ENCODE data around the gene WDFY1.
"Not testable (repeated sequence)": the region's sequence is repeated elsewhere in the genome, so short reads cannot be mapped to it uniquely, and the experiment has no call there.

WDFY1 gene

DNA sequence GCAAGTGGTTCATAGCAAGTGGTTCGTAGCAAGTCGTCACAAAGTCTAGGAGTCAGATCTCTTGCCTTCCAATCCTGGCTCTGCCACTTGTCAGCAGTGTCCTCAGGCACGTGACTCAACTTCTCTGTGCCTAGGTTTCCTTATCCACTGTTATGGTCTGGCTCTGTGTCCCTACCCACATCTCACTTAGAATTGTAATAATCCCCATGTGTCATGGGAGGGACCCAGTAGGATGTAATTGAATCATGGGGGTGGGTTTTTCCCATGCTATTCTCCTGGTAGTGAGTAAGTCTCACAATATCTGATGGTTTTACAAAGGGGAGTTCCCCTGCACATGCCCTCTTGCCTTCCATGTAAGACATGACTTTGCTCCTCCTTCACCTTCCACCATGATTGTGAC lies 55.9 kb downstream of the WDFY1 start:
- DNase-seq = peak; percentile 9

DNA sequence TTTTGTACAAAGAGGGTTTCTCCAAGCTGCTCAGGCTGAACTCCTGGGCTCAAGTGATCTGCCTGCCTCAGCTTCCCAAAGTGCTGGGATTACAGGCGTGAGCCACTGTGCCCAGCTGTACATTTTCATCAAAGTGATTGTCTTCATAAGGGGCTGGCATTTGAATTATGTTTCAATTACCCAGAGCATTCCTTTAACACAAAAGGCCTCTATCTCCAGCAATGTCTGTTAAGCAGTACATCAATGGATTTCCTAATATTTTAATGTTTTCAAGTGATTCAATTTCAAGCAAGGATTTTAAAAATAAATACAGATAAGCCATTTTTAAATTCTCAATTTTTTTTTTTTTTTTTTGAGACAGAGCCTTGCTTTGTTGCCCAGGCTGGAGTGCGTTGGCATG lies 56.9 kb downstream of the WDFY1 start:
- DNase-seq = no peak

DNA sequence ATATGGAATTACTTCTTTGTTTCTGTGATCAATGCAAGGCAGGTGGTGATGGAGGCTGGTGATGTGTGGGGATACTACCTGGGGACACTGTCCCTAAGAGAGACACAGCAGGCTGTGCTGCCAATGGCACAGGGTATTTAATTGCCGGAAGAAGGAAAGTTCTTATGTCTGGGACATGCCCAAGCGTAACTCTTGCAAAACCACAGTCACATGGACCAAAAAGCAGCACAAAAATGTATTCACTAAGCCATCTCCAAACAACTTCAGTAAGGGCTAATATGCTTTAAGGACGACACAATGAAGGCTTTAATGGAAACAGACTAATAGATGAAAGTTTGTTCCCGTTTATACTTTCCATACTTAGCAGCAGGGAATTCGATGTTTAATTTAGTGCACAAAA lies 58.0 kb downstream of the WDFY1 start:
- DNase-seq = no peak

DNA sequence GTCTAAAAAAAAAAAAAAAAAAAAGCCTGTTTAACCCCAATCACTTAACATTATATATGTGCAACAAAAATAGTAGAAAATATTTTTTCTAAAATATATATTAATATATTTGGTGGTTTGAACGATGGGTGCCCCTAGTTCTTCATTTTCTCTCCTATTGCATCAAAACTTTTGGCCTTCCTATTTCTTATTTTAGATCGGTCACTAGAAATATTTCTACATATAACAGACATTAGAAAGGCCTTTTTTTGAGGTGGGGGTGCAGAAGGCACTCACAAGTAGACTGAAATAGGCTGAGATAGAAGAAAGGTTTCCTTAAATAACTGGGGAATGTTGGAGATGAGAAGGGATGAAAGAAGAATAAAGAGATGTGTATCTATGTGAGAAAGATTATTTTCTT lies 58.4 kb downstream of the WDFY1 start:
- no peak for DNase-seq

DNA sequence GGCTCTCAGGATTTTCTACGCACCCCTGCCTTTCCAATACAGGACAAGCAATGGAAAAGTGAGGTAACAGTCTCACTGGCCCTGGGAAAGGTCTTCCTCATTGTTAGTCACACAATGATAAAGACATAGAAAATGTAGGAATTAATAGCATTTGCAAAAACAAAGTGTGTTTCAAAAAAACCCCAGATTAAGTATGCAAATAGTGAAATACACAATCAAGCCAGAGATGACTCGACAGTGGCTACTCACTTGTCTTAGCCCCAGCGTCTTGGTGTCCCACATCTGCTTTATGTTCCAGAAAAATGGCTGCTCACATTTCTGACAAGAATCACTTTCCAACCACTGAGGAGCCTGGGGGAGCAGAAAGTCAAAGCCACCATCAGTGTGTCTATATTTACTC lies 60.7 kb downstream of the WDFY1 start:
- DNase-seq = peak; percentile 19

DNA sequence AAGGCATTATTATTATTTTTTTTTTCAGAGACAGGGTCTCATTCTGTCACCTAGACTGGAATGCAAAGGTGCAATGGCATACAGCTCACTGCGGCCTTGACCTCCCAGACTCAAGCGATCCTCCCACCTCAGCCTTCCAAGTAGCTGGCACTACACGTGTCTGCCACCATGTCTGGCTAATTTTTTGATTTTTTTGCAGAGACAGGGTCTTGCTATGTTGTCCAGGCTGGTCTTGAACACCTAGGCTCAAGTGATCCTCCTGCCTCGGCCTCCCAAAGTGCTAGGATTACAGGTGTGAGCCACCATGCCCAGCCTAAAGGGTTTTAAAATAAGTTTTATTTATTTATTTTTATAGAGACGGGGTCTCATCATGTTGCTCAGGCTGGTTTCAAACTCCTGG lies 62.4 kb downstream of the WDFY1 start:
- no peak for DNase-seq

DNA sequence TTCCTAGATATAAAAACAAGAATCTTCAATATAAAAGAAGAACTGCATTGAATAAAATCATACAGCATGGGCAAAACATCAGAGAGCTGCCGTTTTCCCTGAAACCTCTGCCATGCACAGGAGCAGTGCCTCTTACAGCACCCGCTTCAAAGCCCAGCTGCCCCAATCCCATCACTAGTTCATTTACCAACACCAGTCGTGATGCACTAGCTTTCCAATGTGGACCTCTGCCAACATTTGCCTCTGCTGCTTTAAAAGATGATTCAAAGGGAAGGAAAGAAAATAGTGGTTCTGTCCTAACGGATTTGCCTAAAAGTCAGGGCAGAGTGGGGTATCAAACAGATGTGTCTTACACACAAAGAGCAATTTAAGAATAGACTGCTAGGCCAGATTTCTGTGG lies 64.3 kb downstream of the WDFY1 start:
- no peak for DNase-seq

DNA sequence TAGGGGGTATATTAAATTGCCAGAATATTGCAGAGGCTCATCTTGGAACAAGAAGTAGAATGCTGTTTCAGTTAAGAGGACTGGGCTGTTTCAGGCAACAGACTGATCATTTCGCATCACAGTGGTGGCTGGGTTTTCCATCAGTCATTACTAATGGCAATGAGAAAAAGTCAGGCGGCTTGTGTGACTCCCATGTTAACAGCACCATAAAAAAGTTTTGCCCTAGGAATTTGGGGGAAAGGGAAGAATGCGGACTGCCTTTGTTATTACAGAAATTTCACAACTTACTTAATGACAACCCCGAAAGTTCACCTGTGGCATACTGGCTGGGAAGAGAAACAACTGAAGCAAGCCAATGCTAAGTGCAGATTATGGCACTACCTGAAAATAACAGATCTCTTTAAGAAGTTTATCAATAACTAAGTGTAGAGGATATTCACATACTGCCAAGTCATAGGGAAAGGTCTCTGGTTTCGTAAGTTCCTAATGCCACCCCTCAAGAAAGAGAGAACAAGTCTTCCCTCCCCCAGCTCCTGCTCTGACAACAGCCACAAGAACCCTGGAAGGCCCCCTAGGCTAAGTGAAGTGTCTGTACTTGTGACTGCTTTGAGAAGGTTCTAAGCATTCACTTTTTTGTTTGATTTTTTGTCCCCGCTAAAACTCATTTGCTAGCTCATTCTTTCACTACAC lies 67.3 kb downstream of the WDFY1 start:
- no peak for DNase-seq

DNA sequence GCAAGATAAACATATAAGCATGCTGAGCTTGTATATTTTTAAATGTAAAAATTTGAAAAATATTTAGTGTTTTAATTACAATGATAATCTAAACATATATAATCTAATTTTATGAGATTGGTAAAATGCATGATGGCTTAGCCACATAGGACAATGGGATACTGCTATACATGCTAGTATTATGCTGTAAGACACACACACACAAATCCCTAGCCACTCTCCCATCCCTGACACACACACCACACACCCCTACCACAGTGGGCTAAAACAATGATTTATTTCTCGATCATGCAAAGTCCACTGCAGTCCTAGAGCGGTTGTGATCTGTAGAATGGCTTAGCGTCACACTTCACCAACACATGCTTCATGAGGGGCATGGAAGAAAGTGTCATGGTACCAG lies 71.5 kb downstream of the WDFY1 start:
- DNase-seq = no peak

DNA sequence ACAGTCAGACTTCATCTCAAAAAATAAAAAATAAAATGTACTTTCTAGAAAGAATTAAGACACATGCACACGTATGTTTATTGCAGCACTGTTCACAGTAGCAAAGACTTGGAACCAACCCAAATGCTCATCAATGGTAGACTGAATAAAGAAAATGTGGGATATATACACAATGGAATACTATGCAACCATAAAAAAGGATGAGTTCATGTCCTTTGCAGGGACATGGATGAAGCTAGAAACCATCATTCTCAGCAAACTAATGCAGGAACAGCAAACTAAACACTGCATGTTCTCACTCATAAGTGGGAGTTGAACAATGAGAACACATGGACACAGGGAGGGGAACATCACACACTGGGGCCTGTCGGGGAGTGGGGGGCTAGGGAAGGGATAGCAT lies 72.4 kb downstream of the WDFY1 start:
- DNase-seq = not testable (repeated sequence)

DNA sequence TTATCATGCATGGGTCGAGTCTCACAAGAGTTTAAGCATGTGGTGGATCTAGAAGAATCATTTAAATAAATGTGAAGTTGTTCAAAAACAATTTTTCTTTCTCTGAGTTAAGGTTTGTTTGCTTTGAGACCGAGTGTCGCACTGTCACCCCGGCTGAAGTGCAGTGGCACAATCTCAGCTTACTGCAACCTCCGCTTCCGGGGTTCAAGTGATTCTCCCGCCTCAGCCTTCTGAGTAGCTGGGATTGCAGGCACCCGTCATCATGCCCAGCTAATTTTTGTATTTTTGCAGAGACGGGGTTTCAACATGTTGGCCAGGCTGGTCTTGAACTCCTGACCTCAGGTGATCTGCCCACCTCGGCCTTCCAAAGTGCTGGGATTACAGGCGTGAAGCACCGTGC lies 73.5 kb downstream of the WDFY1 start:
- DNase-seq = not testable (repeated sequence)

DNA sequence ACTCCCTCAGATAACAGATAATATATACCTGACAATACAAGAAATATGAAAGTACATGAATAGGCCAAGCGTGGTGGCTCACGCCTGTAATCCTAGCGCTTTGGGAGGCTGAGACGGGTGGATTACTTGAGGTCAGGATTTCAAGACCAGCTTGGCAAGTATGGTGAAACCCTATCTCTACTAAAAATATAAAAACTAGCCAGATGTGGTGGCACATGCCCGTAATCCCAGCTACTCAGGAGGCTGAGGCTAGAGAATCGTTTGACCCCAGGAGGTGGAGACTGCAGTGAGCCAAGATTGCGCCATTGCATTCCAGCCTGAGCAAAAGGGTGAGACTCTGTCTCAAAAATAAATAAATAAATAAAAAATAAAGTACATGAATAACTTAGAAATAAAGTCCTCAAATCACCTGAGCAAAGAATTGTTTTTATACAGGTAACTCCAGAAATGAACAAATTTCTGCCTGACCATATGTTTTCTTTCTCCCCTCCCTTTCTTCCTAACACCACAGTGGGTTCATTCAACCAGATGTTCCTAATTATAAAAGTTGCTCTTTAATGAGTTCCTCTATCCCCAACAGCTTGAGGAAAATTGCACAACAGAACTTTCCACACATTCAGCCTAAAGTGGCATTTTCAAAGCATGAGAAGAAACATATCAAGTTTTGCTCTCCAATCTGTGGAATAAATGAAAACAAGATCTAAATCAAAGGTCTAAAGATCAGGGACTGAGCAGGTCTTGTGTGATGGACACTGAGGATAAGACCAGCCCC lies 74.1 kb downstream of the WDFY1 start:
- no peak for DNase-seq

DNA sequence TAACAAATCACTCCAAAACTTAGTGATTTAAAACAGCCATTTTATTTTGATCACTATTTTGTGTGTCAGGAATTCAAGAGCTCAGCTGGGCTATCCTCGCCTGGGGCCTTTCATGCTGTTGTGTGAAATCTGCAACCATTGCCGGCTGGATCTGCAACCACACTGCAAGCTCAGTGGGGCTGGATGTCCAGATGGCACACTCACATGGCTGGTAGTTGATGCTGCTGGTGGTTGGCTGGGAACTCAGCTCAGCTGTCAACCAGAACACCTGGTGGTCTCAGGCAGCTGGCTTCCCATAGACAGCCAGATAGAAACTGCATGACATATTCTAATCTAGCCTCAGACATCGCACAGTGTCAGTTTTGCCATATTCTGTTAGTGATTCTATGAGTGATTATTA lies 77.1 kb downstream of the WDFY1 start:
- no peak for DNase-seq

DNA sequence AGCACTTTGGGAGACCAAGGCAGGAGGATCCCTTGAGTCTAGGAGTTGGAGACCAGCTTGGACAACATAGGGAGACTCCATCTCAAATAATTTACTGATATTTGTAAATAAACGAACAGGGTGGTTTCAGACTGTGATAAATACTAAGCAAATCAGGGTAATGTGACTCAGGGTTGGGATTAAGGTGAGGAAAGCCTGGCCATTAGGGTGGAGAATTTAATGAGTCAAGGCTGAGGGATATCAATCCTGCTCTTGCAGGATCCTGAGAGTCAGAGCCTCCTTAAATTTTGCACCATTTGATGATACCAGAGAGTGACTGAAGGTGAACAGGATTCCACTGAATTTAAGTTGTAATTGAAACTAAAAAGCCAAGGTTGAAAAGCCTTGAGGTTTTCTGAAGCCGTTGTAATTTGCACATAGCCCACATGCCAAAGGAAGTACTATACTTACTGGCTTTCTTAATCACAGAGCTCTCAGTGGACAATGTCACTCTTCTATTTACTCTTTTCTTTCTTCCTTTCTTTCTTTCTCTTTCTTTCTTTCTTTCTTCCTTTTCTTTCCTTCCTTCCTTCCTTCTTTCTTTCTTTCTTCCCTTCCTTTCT lies 79.1 kb downstream of the WDFY1 start:
- no peak for DNase-seq

DNA sequence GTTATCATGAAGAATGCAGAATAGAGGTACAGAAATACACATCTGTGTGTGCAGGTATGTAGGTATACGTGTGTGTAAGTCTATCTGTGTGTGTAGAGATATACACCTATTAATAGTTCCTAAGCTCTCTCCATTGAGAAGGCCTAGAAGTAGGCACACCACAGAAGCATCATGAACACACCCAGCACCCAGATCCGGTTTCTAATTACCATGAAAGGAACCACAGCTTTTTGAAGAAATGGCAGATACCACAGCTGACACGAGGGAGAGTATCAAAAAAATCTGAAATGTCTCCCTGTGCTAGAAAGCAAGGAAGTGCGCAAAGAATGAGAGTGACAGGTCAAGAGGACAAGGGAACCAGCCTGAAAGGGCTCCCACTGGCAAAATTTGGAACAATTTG lies 80.0 kb downstream of the WDFY1 start:
- DNase-seq = no peak

DNA sequence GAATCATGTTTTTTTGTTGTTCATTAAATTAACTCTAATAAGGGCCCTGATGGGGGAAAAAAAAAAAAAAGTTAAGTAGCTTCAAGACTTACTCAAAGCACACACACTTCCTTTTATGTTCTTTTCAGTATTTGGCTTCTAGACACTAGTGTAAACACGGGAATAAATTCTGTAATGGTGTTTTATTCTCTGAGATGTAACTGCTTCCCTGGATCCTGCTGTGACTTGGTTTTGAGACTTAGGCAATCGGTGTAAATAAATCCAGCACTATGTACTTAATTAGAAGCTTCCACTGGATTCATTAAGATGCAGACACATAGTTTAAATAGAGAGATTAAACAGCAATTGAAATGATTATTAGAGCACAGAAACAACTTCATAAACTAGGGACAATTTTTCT lies 81.6 kb downstream of the WDFY1 start:
- DNase-seq = no peak

DNA sequence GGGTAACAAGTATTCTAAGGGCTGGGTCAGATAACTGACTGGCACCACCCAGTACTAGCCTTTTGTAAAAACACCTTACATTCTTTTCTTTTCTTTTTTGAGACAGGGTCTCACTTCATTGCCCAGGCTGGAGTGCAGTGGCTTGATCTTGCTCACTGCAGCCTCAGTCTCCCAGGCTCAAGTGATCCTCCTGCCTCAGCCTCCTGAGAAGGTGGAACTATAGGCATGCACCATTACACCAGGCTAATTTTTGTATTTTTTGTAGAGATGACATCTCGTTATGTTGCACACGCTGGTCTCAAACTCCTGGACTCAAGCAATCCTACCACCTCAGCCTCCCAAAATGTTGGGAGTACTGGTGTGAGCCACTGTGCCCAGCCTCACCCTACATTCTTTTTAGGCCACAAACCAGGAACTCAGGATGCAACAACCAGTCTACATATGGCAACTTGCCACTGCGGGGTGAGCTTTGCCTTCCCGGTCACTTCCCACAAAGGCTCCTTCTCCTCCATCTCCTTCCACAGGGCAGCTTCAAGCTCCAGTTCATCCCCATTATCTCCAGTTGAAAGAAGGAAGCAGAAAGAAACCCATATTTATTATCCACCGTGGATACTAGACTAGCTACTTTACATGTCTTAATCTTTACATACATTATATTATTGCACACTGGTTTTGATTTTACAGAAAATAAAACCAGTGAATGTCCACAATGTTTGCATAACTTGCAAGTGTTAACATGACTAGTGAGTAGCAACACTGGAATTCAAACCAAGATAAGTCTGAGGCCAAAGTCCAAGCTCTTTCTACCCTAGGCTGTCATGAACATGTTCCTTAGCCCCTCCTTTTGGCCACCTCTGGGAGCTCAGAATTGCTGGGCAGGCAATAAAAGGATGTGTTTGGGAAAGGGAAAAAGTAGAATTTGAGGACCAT lies 84.1 kb downstream of the WDFY1 start:
- no peak for DNase-seq

DNA sequence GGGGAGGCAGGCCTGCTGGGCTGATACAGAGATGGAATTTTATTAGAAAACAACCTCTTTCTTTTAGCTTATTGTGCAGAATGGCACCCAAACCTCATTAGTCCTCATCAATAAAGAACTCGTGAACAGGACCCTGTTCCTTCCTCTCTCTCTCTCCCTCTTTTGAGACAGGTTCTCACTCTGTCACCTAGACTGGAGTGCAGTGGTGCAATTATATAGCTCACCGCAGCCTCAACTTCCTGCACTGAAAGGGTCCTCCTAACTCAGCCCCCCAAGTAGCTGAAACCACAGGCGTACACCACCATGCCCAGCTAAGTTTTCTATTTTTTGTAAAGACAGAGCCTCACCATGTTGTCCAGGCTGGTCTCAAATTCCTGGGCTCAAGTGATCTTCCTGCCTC lies 86.1 kb downstream of the WDFY1 start:
- DNase-seq = no peak

DNA sequence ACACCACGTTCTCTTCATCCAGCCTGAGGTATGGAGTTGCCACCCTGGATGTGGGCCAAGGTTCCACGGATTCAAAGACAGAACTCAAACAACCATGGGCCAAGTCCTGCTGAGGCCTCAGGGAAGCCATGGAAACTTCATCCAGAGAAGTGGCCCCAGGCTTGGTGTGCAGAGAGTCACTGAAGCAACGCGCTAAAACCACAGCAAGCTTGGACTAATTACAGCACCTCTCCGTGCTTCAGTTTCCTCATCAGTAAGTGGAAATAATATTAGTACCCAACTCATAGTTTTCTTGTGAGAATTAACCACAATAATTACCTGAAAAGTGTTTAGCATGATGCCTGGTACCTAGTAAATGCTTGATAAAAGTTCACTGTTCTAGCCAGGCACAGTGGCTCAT lies 88.6 kb downstream of the WDFY1 start:
- no peak for DNase-seq

DNA sequence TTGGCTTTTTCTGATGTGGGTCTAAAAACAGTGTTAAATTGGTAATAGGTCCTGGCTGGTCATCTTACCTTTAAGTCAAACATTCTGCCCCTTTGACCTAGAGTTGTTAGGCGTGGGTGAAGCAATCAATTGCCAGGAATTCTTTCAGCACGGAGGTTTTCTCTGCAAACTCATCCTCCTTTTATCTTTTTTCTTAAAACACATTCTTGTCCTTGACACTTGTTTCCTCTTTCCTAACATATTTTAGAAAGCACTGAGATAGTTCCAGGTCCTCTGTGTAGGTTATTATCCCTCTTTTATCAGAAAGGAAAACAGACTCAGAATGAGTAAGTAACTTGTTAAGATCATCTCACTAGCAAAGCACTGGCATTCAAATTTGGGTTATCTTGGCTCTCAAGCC lies 89.1 kb downstream of the WDFY1 start:
- DNase-seq = no peak

DNA sequence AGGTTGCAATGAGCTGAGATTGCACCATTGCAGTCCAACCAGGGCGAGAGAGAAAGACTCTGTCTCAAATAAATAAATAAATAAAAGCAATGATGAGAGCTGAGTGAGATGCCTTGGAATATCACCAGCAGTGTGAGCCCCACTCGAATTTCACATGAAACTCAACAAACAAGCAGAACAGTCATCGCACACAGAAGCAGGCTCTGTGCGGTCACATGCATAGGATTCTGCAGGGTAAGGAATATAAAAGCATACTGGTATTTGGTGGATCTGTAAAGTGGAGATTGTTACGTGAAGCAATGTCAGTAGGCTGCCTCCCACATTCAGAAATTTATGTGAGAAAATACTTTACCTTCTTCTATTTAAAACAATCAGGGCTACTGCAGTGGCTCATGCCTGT lies 89.7 kb downstream of the WDFY1 start:
- DNase-seq = no peak

DNA sequence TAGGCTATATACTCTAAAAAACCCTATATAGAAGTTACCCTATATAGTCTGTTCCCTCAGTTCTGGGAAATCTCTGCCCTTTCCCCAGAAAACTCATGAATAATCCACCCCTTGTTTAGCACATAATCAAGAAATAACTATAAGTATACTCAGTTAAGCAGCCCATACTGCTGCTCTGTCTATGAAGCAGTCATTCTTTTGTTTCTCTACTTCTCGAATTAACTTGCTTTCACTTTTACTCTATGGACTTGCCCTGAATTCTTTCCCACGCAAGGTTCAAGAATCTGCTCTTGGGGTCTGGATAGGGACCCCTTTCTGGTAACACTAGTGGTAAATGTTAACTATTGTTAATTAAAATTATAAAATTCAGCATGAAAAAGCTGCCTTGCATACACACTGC lies 90.4 kb downstream of the WDFY1 start:
- DNase-seq = no peak

DNA sequence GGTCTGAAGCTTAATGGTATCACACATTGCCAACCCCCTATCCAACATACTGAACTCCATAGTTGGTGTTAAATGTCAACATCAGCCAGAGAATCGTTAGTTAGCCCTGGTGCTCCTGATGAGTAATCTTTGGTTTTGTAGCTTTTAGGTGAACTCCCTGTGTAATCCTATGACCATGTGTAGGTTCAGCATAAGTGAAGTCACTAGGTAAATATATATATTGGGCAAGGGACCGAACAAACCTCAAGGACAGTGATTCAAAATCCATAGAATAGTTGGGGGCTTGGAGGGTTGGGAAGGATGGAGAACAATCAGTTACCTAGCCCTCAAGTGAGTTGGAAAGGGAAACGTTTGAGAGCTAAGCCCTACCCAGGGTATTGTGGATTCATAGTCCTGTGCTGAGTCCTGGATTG lies 91.7 kb downstream of the WDFY1 start:
- no peak for DNase-seq

Measured in stimulated activated CD4-positive, alpha-beta T cell treated with anti-CD3 and anti-CD28 coated beads, Interleukin-15, amount 100 ng/mL, for 24 hours (primary cell).